ENCODE data around the gene SPEM2.

GRCh38 chr17:7417056-7417655, 8.3 kb upstream of the SPEM2 start:
- no peak for TF ChIP-seq EZH2 (IDR thresholded peaks at IDR 0.05)
- no peak for TF ChIP-seq POLR2AphosphoS5 (IDR thresholded peaks at IDR 0.05; ENCODE audit: borderline replicate concordance, low read depth, low read length)
- TF ChIP-seq FOXP2 (optimal IDR thresholded peaks at IDR 0.05; ENCODE audit: control extremely low read depth, extremely low read length, insufficient read depth): no peak

Measured in SK-N-MC (cell line).